HCT116 (cell line): ENCODE data around the gene RNPS1. TPM values are rescaled to one million over a fixed set of nuclear protein-coding genes. Genes with fewer than 3 reads are reported as not detected.

Experiments used
- ATAC-seq: fragments of 200-7000 bp; cut with Tn5 transposase; 2 replicates; pipeline ENCODE4 v1.9.1; 2020; ENCODE audit warnings: mild to moderate bottlenecking, moderate library complexity
- BruUV-seq: library from RNA; stranded (reverse); fragments of 400-500 nt; replicated peaks from 2 replicates; lab custom pipeline; 2021; lab: Mats Ljungman, UMichigan
- CTCF ChIA-PET: fragments of 300-600 bp; sonication (Branson Sonifier 250); formaldehyde crosslinking; loops from one replicate; lab custom pipeline; 2021; ENCODE audit warnings: antibody characterized with exemption; lab: Charles Lee
- POLR2A ChIA-PET: fragments of 300-600, 350-600 bp; sonication (Branson Sonifier 250); formaldehyde crosslinking; loops from one replicate; lab custom pipeline; 2021; ENCODE audit warnings: antibody characterized with exemption; lab: Charles Lee
- RAD21 ChIA-PET, 2 experiments: fragments of 300-600 bp; sonication (Branson Sonifier 250); formaldehyde crosslinking; loops; one replicate each; lab custom pipeline; 2023; ENCODE audit warnings: low total read pairs in 2 of 2; ENCODE audit not compliant: uncharacterized antibody in 2 of 2, unreplicated experiment in 2 of 2, low non-redundant PET in 1 of 2; lab: Charles Lee
- DNase-seq: peaks from one replicate; pipeline ENCODE4 v3.0.0-alpha.2; 2010; ENCODE audit warnings: low read depth, low spot score
- H2AFZ ChIP-seq: fragments of 200-600 bp; shearing (Covaris generic), sonication (generic); 2 replicates; pipeline ENCODE4 v1.6.1; 2017; ENCODE audit warnings: low read depth, mixed run types, mixed read lengths, antibody characterized with exemption, low read length; ENCODE audit not compliant: poor library complexity, severe bottlenecking
- H3K27ac ChIP-seq: 2 replicates; pipeline ENCODE4 v1.5.1; 2012; ENCODE audit warnings: low read depth, low read length
- H3K27me3 ChIP-seq: fragments of 200-600 bp; sonication (generic); 2 replicates; pipeline ENCODE4 v1.6.1; 2016; ENCODE audit warnings: mixed run types, low read length, mixed read lengths; ENCODE audit not compliant: insufficient read depth
- H3K36me3 ChIP-seq, 2 experiments: fragments of 200-500 bp in 1 of 2; fragments of 200-600 bp in 1 of 2; sonication (Bioruptor generic) in 1 of 2; sonication (generic) in 1 of 2; 2 replicates each; pipeline versions ENCODE4 v1.5.1 to v1.6.1; 2014 to 2016; ENCODE audit warnings: low read length in 2 of 2, inconsistent platforms in 1 of 2, mixed read lengths in 1 of 2, mixed run types in 1 of 2; ENCODE audit not compliant: insufficient read depth in 2 of 2, control insufficient read depth in 1 of 2
- H3K4me1 ChIP-seq, 2 experiments: fragments of 200-600 bp in 1 of 2; sonication (generic) in 1 of 2; 2 replicates each; pipeline versions ENCODE4 v1.5.1 to v1.6.1; 2012 to 2017; ENCODE audit warnings: low read length in 2 of 2, inconsistent platforms in 1 of 2, mild to moderate bottlenecking in 1 of 2, mixed read lengths in 1 of 2, mixed run types in 1 of 2, moderate library complexity in 1 of 2; ENCODE audit not compliant: insufficient read depth in 2 of 2, control insufficient read depth in 1 of 2
- H3K4me2 ChIP-seq: fragments of 200-600 bp; sonication (generic); 2 replicates; pipeline ENCODE4 v1.6.1; 2017; ENCODE audit warnings: mixed run types, low read length, mixed read lengths
- H3K4me3 ChIP-seq, 2 experiments: fragments of 200-600 bp in 1 of 2; sonication (generic) in 1 of 2; replicated peaks in 1 of 2; 2 replicates each; pipeline ENCODE4 v1.5.1; 2011 to 2016; ENCODE audit warnings: low read length in 2 of 2, control low read depth in 1 of 2, low read depth in 1 of 2, mild to moderate bottlenecking in 1 of 2, mixed read lengths in 1 of 2, mixed run types in 1 of 2
- H3K79me2 ChIP-seq: fragments of 200-600 bp; sonication (generic); 2 replicates; pipeline ENCODE4 v1.6.1; 2017; ENCODE audit warnings: mild to moderate bottlenecking, mixed run types, low read length, moderate library complexity, mixed read lengths; ENCODE audit not compliant: insufficient read depth
- H3K9ac ChIP-seq: fragments of 200-600 bp; sonication (generic); 2 replicates; pipeline ENCODE4 v1.6.1; 2016; ENCODE audit warnings: low read length, mixed read lengths
- H3K9me2 ChIP-seq: fragments of 200-600 bp; sonication (generic), shearing (Covaris generic); 2 replicates; pipeline ENCODE4 v1.6.1; 2017; ENCODE audit warnings: mixed run types, mild to moderate bottlenecking, moderate library complexity; ENCODE audit not compliant: insufficient read depth
- H3K9me3 ChIP-seq, 2 experiments: fragments of 200-500 bp in 1 of 2; fragments of 200-600 bp in 1 of 2; sonication (Bioruptor generic) in 1 of 2; sonication (generic) in 1 of 2; 2 replicates each; pipeline ENCODE4 v1.6.1; 2014 to 2017; ENCODE audit warnings: low read length in 2 of 2, mixed read lengths in 2 of 2, inconsistent platforms in 1 of 2, low read depth in 1 of 2, mild to moderate bottlenecking in 1 of 2, mixed run types in 1 of 2, moderate library complexity in 1 of 2; ENCODE audit not compliant: control insufficient read depth in 1 of 2, insufficient read depth in 1 of 2
- H4K20me1 ChIP-seq: fragments of 200-600 bp; sonication (generic), shearing (Covaris generic); 2 replicates; pipeline ENCODE4 v1.6.1; 2017; ENCODE audit warnings: mixed run types, mild to moderate bottlenecking, moderate library complexity; ENCODE audit not compliant: insufficient read depth
- CBX3 ChIP-seq: IDR thresholded peaks from 2 replicates; pipeline ENCODE4 v1.6.1; 2012; ENCODE audit warnings: low read depth
- EGR1 ChIP-seq: IDR thresholded peaks from 2 replicates; pipeline ENCODE4 v1.6.1; 2012; ENCODE audit warnings: low read depth
- JUND ChIP-seq: IDR thresholded peaks from 2 replicates; pipeline ENCODE4 v1.6.1; 2012
- POLR2A ChIP-seq: IDR thresholded peaks from 2 replicates; pipeline ENCODE4 v1.7.0; 2011; ENCODE audit warnings: borderline replicate concordance; ENCODE audit not compliant: insufficient read depth, insufficient read length; ENCODE audit errors: extremely low read depth
- SIN3A ChIP-seq: IDR thresholded peaks from 2 replicates; pipeline ENCODE4 v1.6.1; 2012; ENCODE audit warnings: low read depth
- SP1 ChIP-seq: IDR thresholded peaks from 2 replicates; pipeline ENCODE4 v1.6.1; 2012; ENCODE audit warnings: low read depth
- SRF ChIP-seq: IDR thresholded peaks from 2 replicates; pipeline ENCODE4 v1.6.1; 2012; ENCODE audit warnings: low read depth
- YY1 ChIP-seq: IDR thresholded peaks from 2 replicates; pipeline ENCODE4 v1.6.1; 2011; ENCODE audit warnings: low read length, low read depth, moderate library complexity, mild to moderate bottlenecking; ENCODE audit not compliant: insufficient replicate concordance; ENCODE audit errors: extremely low read depth
- ZNF274 ChIP-seq: fragments of 200-500 bp; sonication (Bioruptor generic); IDR thresholded peaks from 2 replicates; pipeline ENCODE4 v1.6.1; 2014; ENCODE audit warnings: mild to moderate bottlenecking, low read depth, low read length, inconsistent platforms
- intact Hi-C: fragments of 100-400 bp; cut with micrococcal nuclease; formaldehyde crosslinking; loops from 2 replicates; pipeline ENCODE4 v1.10.0; 2022
- total RNA-seq: library from RNA; stranded (reverse); gene quantifications from one replicate; pipeline ENCODE4 v1.2.1, GENCODE V29; 2021; ENCODE audit not compliant: unreplicated experiment
- TF ChIP-seq, protein P1 (sequence below), 3 experiments: fragments of 200-600 bp in 1 of 3; sonication (generic) in 1 of 3; IDR thresholded peaks in 2 of 3; conservative IDR thresholded peaks in 1 of 3; 2 replicates each; pipeline ENCODE4 v1.5.1; 2012 to 2017; ENCODE audit warnings: low read depth in 2 of 3, low read length in 2 of 3, antibody characterized with exemption in 1 of 3, borderline replicate concordance in 1 of 3, control low read depth in 1 of 3, mild to moderate bottlenecking in 1 of 3, mixed read lengths in 1 of 3, mixed run types in 1 of 3, moderate library complexity in 1 of 3; ENCODE audit not compliant: insufficient read depth in 1 of 3
- TF ChIP-seq, protein P2 (sequence below): IDR thresholded peaks from 2 replicates; pipeline ENCODE4 v1.6.1; 2012
- TF ChIP-seq, protein P3 (sequence below): IDR thresholded peaks from 2 replicates; pipeline ENCODE4 v1.6.1; 2012; ENCODE audit warnings: low read depth

RNPS1 gene
- total RNA-seq, 1 experiment from 2014 or later, result 257 TPM

DNA sequence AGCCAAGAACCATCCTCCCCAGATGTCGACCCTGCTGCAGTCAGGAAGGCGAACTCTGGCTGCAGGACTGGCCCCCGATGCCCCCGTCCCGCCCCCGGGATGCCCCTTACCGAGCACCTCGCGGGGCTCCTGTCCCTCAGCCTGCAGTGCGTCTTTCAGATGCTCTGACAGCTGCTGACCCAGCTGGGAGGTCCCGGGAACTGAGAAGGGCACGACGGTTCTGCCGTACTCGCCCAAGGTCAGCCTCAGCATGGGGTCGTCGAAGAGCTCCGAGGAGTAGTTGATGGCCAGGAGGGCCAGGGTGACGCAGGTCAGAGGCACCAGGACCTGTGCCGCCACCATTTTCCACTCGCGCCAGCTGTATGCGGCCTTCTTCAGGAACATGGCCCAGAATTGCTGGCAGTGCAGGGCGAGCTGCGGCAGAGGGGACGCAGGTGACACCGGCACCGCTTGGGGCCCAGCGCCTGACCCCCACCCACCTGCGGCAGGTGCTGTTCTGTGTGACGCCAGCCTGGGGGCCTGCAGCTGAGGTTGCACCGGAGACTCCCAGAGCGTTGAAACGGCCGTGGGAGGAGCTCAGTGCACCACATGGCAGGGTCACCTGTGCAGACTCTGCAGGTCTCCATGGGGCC lies 20.1 kb upstream of the RNPS1 start (continued):
- TF ChIP-seq, protein P1, sequence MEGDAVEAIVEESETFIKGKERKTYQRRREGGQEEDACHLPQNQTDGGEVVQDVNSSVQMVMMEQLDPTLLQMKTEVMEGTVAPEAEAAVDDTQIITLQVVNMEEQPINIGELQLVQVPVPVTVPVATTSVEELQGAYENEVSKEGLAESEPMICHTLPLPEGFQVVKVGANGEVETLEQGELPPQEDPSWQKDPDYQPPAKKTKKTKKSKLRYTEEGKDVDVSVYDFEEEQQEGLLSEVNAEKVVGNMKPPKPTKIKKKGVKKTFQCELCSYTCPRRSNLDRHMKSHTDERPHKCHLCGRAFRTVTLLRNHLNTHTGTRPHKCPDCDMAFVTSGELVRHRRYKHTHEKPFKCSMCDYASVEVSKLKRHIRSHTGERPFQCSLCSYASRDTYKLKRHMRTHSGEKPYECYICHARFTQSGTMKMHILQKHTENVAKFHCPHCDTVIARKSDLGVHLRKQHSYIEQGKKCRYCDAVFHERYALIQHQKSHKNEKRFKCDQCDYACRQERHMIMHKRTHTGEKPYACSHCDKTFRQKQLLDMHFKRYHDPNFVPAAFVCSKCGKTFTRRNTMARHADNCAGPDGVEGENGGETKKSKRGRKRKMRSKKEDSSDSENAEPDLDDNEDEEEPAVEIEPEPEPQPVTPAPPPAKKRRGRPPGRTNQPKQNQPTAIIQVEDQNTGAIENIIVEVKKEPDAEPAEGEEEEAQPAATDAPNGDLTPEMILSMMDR (IDR thresholded peaks at IDR 0.05 in 2 of 3, conservative IDR thresholded peaks at IDR 0.05 in 1 of 3; ENCODE audit: borderline replicate concordance in 1 of 3, insufficient read depth in 1 of 3, low read depth in 2 of 3, low read length in 2 of 3), result no peak
- TF ChIP-seq POLR2A (no peak), YY1 (no peak), CBX3 (no peak), JUND (no peak), SRF (no peak)

DNA sequence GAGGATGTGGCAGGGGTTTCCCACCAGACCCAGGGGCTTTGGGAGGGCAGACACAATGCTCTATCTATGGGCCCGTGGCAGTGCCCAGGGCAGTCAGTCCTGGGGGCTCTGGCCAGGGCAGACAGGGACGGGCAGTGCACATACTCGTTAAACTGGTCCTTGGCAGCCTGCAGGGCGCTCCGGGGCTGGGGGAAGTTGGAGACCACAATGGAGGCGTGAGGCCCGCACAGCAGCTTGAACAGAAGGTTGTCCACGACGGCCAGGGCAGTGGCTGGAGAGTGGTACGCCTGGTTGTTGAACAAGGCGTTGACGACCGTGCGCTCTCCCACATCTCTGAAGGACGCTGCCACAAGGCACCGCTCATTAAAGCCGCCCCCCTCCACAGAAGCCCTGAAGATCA lies 18.6 kb upstream of the RNPS1 start:
- Histone ChIP-seq H3K4me1 (no peaks in the 10 kb centered on the region), H3K9ac (no peak overlapping the region), H3K9me2 (no peaks in the 10 kb centered on the region), H2AFZ (no peak overlapping the region), H3K36me3 (no peaks in the 10 kb centered on the region), H3K27ac (no peak overlapping the region), H3K9me3 (no peaks in the 10 kb centered on the region), H3K4me2 (no peak overlapping the region), H3K4me3 (no peak overlapping the region), H3K79me2 (no peaks in the 10 kb centered on the region), H4K20me1 (no peaks in the 10 kb centered on the region), H3K27me3 (no peaks in the 10 kb centered on the region)
- no TSS peak for BruUV-seq
- TF ChIP-seq JUND (no peak), POLR2A (no peak), SIN3A (no peak), SRF (no peak), SP1 (no peak), CBX3 (no peak), ZNF274 (no peak), EGR1 (no peak)
- TF ChIP-seq, protein P2, sequence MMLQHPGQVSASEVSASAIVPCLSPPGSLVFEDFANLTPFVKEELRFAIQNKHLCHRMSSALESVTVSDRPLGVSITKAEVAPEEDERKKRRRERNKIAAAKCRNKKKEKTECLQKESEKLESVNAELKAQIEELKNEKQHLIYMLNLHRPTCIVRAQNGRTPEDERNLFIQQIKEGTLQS, result no peak
- TF ChIP-seq, protein P3, sequence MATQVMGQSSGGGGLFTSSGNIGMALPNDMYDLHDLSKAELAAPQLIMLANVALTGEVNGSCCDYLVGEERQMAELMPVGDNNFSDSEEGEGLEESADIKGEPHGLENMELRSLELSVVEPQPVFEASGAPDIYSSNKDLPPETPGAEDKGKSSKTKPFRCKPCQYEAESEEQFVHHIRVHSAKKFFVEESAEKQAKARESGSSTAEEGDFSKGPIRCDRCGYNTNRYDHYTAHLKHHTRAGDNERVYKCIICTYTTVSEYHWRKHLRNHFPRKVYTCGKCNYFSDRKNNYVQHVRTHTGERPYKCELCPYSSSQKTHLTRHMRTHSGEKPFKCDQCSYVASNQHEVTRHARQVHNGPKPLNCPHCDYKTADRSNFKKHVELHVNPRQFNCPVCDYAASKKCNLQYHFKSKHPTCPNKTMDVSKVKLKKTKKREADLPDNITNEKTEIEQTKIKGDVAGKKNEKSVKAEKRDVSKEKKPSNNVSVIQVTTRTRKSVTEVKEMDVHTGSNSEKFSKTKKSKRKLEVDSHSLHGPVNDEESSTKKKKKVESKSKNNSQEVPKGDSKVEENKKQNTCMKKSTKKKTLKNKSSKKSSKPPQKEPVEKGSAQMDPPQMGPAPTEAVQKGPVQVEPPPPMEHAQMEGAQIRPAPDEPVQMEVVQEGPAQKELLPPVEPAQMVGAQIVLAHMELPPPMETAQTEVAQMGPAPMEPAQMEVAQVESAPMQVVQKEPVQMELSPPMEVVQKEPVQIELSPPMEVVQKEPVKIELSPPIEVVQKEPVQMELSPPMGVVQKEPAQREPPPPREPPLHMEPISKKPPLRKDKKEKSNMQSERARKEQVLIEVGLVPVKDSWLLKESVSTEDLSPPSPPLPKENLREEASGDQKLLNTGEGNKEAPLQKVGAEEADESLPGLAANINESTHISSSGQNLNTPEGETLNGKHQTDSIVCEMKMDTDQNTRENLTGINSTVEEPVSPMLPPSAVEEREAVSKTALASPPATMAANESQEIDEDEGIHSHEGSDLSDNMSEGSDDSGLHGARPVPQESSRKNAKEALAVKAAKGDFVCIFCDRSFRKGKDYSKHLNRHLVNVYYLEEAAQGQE, result no peak
- TF ChIP-seq, protein P1 (IDR thresholded peaks at IDR 0.05 in 2 of 3, conservative IDR thresholded peaks at IDR 0.05 in 1 of 3; ENCODE audit: borderline replicate concordance in 1 of 3, insufficient read depth in 1 of 3, low read depth in 2 of 3, low read length in 2 of 3), result no peak
- DNase-seq, result no peak
- intact Hi-C loops, result no loop called here
- ATAC-seq, result no peak
- ChIA-PET POLR2A (no interaction called here), RAD21 (no interaction called here), CTCF (no interaction called here)
